HG03460 (cell line): Measurements from ENCODE around the gene PEF1.

Source experiments
- ATAC-seq: cut with Tn5 transposase; IDR thresholded peaks from one replicate; pipeline ENCODE4 v1.9.1; 2021; ENCODE audit not compliant: unreplicated experiment

Gene PEF1

DNA sequence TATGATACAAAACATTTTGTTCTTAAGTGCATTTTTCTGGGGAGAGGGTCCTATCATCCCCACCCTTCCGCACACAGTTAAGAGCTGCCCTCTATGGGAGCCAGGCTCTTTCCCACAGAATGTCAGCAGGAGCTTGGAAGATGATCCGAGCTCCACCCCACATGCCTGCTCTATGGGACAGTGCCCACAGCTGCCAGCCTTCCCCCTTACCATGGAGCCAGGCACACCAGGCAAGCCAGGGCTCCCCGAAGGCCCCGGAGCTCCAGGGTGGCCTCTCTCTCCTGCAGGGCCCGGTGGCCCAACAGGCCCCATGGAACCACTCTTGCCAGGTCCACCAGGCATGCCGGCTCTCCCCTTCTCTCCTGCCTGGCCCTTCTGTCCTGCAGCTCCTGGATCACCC is 10.4 kb upstream of the PEF1 start:
- no peak for ATAC-seq

DNA sequence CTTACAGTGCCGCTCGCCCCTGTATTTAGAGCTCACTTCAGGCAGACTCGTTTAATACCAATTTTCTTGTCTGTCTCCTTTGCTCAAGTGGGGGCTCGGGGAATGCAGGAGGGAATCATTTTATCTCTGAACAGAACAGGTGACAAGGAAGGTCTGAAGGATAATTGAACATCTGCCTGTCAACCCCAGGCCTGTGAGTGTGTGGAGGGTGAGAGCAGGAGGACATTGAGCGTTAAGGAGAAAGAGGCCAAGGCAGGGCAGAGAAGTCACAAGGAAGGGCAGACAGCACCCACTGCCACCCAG is 9.7 kb upstream of the PEF1 start:
- no peak for ATAC-seq

- no peak for ATAC-seq
Observed at GRCh38 chr1:31653717-31654473, 9.2 kb upstream of the PEF1 start.

GRCh38 chr1:31652891-31653499 is 8.3 kb upstream of the PEF1 start:
- ATAC-seq = no peak

DNA sequence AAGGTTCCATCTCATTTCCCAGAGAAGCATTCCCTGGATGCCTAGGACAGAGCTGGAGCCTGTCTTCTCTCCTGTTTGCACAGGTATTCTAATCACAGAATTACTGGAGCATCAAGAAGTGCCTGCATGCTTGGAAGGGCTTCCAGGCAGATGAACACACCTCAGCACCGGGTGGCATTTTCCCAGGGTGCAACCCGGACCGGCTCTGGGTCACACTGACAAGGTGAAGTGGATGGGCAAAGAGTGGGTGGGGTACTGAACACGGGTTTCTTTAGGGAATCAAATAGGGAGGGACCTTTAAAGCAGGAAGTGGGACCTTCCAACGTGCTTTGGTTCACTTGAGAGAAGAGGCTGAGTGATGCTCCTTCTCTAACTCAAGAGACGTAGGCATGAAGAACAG is 7.1 kb upstream of the PEF1 start:
- no peak for ATAC-seq

DNA sequence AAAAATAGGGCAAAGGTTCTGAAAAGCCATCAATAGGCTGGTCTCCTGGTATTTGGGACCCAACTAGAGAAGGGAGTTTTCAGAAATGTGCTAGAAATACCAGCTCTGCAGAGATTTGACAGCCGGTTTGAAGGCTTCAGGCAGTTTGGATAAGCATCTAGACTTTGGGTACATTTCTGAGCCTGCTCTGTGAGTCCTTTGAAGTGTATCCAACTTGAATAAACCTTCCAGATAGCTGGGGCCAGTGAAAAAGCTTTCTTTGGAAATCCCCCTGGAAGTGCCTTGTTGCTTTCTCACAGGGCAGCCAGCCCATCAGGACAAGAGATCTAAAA is 6.4 kb upstream of the PEF1 start:
- no peak for ATAC-seq

DNA sequence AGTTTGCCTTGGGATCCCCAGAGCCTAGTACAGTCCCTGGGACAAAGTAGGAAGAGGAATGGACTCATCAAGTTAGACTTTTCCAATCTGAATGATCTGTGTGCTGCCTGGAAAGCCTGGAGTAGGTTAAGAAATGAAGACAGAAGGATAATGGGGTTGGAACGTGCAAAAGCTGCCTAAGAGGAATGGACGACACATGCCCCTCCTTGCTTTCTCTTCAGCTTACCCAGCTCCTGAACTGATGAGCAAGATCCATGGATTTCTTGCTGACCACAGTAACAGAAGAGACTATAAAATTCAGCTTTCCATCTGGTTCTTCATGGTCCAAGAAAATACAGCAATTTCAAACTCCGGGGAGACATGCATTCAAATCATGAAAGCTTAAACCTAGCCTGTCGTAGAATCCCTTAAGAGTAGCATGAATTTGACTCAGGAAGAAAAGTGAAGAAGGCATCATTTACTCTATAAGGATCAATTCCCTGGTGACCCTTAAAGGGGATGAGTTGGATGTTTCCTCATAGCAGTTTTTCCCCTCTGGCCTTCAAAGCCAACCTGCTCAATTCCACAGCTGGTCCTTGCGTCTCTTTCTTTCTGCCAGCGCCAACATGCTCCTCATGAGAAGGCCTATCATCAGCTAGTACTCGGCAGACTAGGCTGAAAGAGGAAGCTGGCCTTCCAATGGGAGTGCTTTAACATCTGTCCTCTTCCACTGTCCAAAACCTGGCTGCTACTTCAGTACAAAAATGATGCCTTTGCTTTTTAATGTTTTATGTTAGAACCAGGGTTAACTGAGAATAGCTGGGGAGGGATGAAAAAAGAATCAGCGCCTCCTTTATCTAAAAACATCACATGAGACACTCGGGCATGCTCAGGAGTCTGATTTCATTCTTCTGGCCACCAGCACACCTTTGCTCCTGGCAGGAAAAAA is 5.7 kb upstream of the PEF1 start:
- no peak for ATAC-seq

DNA sequence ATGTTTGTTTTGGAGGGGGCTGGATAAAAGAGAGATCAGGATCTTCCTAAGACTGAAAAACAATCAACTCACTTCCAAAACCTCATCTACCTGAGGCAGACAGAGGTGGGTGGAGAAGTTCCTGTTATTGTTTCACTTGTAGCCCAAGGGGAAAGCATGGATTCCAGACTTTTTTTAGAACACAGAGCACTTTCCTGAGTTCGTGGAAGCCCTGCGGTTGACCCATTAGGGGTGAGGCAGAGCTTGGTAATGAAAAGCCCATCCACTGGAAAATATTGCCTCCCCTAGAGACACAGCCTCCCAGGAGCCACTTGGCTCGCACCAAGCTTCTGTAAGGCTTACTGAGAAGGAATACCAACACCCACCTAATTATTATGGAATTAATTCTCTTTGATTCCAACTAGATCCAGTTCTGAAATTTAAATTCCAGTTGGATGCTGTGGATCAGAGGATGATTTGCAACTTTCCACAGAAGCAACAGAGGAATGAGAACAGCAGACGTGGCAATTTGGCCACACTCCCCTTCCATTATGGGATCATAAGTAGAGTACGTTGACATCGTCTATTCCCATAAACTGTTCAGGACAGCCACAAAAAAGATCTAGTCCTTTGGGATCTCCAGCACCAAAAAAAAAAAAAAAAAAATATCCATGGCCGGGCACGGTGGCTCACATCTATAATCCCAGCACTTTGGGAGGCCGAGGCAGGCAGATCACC is 4.1 kb upstream of the PEF1 start:
- ATAC-seq = no peak

- ATAC-seq = no peak
Observed at GRCh38 chr1:31648190-31648589, 3.5 kb upstream of the PEF1 start.

DNA sequence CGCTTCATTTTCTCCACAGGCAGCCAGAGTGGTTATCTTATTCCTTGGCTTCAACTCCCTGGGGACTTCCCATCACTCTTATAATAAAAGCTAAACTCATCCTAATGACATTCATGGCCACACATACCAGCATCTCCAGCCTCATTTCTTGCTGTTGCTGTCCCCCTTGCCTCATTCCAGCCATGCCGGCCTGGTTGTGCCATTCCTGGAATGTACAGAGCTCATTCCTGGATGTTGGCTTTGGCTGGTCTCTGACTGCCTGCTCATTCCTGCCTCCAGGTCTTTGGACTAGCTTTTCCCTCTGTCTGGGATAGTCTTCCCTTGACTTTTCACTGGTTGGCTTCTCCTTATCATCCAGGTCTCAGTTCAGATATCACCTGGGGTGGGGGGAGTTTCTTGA is 2.4 kb upstream of the PEF1 start:
- no peak for ATAC-seq

GRCh38 chr1:31646259-31646960 is 1.7 kb upstream of the PEF1 start:
- no peak for ATAC-seq

- no peak for ATAC-seq
Observed at GRCh38 chr1:31645274-31645568, 545 bp upstream of the PEF1 start.

DNA sequence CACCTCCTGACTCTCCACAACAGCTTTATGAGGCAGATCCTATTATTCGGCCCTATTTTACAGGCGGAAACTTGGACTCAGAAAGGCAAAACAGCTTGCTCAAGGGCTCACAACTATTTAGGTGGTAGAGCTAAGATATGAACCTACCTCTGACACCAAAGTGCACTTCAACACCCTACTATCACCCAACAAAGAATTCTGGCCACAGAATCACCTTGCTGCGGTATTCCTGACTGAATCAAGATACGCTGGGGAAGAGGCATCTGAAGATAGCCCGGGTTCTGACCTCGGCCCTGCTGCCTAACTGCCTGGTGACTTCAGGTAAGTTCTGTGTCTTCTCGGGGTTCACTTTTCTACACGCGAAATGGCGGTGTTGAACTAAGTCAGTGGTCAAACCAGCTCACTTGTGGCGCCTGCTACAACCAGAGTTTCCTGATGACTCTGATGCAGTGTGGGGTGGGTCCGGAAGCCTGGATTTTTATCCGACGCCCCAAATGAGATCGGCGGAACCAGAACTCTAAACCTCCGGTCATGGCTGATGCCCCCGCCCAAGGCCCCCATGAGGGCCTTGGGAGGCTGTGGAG is 608 bp downstream of the PEF1 start:
- ATAC-seq = no peak

GRCh38 chr1:31642897-31643296 is 1.8 kb downstream of the PEF1 start:
- no peak for ATAC-seq

GRCh38 chr1:31642366-31642765 is 2.3 kb downstream of the PEF1 start:
- ATAC-seq = no peak

DNA sequence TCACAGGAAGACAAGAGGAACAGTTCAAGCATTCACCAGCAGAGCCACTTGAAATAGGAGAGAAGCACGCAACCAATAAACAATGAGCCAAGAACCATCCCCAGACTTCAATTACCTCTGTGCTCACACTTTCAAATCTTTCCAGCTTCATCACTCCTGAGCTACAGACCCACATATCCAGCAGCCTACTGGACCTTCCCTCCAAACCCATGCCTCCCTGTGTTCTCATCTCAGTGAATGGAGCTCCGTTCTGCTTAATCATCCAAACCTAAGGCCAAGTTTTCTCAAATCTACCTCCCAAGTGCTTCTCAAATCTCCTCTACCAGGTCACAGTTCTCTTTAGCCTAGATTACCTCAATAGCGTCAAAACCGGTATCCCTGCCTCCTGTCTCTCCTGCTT is 3.7 kb downstream of the PEF1 start:
- ATAC-seq = no peak

GRCh38 chr1:31640179-31640578 is 4.5 kb downstream of the PEF1 start:
- no peak for ATAC-seq

GRCh38 chr1:31639543-31639942 is 5.1 kb downstream of the PEF1 start:
- no peak for ATAC-seq

DNA sequence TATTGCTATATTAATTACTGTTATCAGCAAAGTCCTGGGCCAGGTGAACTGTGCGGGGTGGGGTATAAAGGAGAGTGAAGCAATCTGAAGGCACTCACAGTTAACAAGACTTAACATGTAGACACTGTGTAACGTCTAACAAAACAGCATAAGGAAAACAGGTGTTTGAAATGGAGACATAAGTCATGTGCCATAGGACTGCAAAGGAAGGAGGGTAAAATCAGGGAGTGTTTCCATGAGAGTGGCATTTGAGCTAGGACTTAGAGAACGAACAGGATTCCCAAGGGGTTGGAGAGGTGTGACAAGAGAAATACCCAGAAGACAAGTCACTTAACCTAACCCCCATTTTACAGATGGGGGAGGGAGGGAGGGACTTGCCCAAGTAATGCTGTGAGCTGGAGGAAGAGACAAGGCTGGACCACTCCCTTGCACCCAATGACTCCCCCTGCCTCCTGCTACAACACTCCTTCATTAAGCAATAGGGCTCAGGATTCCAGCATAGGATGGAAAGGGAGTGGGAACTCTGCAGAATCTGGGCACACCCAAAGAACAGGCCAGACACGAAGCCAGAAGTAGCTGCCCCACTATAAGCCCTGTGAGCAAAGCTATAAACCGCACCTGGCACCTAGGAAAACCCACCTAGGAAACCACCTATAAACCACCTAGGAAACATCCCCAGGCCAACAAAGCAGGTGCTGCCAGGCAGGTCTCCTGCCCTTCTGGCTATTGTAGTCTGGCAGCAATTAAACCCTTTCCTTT is 6.6 kb downstream of the PEF1 start:
- ATAC-seq = no peak

DNA sequence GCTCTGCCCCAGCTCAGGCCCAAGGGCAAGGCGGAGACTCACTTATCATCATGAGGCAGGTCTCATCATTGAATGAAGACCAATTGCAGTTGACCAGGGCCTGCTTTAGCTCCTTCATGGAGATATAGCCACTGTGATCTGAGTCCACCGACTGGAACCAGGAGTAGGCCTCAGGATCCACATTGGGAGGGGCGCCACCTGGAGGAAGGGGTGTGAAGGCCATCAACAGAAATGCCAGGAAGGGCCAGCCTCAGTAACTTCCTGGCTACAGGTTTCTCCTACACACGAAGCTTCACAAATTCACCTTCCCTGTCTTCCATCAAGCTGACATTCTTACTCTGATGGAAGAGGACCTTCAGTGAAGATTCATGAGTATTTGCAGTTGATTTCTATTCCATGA is 11.6 kb downstream of the PEF1 start:
- ATAC-seq = no peak
